RKO (cell line): ENCODE measurements around the gene PVALEF.

ENCODE experiments used
- DNase-seq: peaks from one replicate; pipeline ENCODE4 v3.0.0-alpha.2; 2016; ENCODE audit warnings: low spot score

Gene PVALEF

GRCh38 chr17:81183807-81184206 lies 18.5 kb downstream of the PVALEF start:
- no peak for DNase-seq

DNA sequence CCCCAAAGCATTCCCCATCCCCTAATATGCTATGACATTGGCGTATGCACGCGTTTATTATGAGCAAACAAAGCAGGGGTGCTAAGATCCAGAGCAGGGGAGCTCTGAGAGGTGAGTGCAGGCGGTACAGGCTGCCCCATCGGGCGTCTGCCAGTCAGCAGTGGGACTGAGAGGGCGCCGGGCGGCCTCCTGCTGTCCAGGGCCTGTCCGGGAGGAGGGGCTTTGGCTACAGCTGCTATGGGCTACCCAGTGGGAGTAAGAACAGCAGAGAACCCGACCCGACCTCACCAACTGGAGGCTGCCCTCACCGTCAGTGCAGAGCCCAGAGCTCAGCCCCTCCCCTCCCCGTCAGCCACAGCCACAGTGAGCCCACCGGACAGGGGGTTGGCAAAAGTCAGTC lies 19.2 kb downstream of the PVALEF start:
- DNase-seq: no peak

- DNase-seq: no peak
Observed at GRCh38 chr17:81186203-81186602, 20.9 kb downstream of the PVALEF start.

DNA sequence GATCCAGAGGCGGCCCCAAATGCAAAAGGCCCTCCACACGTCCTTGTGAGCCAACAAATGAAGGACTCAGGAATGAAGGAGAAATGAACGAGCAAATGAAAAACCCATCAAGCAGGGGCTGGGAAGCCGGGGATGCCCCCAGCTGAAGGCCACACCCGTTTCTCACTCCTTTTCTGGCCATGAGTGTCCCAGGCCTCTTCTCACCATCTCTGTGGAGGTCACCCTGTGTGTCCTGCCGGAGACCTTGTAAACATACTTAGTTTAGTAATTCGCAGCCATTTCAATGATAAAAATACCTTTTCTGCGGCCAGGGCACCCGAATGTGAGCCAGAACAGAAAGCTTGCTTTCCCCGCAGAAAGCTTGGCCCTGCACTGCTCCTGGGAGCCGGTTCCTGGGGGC lies 21.8 kb downstream of the PVALEF start:
- DNase-seq: no peak

DNA sequence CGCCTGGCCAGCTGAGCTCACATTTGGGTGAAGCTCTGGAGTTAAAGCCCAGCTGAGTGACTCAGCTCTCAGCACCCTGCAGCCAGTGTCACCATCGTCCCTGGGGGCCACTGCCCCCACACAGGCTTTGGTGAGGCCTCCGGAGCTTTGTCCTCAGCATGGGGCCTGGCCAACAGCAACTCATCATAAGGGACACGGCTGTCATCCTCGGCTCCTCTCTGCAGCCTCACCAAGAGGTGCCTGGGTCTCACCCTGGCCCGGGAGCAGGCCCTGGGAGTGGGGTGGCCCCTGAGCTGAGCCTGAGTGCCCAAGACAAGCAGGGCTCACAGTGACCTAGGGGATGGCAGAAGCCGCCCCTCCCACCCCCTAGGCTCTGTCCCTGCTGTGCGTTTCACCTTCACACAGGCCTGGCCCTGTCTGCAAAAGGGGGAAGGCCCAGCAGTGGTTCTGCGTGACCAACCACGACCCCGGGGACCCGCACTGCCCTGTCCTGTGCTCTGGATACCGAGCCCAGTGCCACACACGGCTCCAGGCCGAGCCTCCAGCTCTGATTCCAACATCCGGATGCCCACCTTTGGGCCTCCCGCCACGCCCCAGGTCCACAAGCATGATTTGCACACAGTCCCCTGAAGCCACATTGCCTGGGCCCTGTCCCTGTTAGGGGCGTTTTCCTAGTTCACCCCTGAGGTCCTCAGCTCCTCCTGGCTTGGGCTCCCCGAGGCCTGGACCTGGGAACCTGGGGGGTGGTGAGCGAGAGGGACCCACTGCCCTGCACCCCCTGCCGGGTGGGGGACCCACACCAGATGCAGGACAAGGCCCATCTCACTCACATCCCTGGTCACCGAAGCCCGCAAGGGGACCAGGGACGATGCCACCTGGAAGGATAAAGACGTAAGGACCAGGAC lies 22.5 kb downstream of the PVALEF start:
- DNase-seq: no peak

DNA sequence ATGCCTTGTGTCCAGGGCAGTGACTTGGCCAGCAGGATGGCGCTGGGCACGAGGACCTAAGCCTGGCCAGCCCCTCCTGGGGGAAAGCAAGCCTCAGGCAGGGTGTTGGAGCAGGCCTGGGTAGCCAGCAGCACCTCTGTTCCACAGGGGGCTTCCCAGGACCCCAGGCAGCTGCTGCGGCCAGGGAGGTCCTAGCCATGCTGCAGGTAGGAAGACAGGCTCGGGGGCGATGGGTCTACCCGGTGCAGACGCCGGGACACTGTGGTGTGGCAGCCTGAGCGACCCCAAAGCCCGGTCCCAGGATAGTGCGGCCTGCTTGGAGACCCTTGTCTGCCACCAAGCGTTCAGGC lies 23.2 kb downstream of the PVALEF start:
- no peak for DNase-seq

- no peak for DNase-seq
Observed at GRCh38 chr17:81189016-81189415, 23.7 kb downstream of the PVALEF start.

DNA sequence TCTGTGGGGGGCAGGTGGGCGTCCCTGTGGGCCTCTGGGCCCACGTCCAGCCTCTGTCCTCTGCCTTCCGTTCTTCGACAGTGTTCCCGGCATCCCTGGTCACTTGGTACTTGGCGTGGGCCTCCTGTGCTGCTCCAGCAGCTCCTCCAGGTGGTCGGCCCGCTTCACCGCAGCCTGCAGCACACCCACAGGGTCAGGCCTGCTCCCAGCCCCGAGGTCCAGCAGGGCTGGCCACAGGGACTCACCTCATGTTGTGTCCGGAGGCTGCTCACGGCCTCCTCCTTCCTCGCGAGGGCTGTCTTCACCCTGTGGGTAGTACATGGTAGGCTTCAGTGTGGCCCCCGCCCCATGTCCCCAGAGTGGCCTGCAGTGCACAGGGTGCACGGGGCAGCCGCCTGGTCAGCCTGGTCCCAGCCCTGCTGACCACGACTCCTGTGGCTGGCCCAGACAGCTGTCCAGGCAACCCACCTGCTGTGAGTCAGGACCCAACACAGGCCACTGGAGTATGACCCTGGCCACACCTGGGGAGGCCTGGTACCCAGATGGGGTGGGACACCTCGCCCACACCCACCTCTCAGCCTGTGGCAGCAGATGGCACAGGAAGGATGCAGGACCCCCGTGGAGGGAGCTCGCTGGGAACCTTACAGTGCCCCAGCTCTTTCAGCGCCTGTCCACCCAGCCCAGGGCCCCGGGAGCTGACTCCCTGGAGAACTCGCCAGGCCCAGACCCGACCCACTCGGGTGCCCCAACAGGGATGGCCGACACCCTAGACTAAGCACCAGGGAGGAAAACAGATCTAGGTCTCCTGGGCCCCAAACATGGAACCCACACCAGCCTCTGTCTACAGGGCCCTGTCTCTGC lies 24.6 kb downstream of the PVALEF start:
- DNase-seq: no peak

DNA sequence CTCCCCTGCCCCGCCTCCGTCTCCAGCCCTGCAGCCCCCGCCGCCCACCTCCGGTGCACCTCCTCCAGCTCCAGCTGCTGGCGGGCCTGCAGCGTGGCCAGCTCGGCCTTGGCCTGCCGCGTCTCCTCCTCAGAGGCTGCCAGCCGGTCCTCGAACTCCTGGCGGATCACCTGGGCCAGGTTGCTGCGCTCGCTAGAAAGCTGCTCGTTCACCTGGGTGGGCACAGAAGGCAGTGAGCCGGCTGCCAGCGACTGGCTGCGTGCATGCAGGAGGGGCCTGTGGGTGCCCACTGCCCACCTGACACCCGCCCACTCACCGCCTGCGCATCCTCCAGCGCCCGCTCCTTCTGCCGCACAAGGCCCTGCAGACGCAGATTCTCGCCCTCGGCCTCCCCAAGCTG lies 25.3 kb downstream of the PVALEF start:
- no peak for DNase-seq

DNA sequence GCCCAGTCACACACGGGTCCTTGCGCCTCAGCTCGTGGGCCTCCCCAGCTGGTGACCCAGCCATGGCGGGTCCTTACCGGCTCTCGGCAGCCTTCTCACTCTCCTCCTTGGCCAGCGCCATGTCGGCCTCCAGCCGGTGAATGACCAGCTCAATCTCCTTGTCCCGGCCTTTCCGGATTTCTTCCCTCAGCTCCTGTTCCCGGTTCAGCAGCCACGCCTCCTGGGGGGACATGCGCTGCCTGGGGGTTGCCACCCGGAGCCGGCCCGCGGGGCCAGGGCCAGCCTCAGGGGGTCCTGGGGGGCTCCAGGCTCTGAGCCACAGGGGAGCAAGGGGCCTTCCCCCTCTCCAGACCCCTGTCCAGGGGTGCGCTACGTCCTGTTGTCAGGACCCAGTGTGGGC lies 25.8 kb downstream of the PVALEF start:
- DNase-seq: no peak

- no peak for DNase-seq
Observed at GRCh38 chr17:81191646-81192045, 26.3 kb downstream of the PVALEF start.

DNA sequence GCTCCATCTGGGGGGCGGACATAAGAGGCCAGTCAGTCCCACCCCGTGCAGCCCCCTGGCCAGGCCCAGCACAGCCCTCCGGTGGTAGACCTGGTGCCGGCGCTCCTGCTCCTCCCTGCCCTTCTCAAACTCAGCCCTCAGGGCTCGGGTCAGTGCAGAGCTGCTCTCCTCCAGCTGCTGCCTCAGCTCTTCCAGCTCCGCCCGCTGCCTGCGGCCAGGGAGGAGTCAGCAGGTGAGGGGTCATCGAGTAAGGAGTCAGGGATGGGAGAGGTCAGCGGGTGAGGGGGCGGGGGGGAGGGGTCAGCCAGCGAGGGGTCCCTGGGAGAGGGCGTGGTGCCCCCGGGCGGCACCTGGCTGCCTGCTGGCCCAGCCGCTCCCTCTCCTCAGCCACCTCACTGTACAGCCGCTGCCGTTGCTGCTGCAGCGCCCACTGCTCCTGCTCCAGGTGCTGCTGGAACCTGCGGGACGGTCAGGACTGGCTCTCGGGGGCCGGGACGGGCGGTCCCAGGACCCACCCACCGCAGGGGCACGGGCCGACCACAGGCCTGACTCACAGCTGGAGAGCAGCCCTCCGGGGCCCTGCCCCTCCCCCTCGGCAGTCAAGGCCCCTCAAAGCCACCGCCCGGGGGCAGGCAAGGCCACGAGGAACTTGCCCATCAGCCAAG lies 27.2 kb downstream of the PVALEF start:
- no peak for DNase-seq

DNA sequence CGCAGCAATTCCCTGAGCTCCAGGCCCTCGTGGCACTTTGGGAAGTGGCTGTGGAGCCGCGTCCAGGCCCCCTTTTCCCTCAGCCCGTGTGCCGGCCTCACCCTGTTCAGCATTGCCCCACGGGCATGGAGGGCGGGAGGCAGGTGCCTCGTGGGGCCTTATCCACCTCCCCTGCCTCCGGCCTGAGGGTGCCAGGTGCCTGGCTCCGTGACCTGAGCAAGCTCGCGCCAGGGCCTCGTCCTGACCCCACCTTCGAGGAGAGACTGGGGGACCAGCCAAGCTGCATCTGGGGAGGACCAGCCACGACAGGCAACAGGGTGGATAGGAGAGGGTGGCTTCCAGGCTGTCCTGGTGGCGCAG lies 27.7 kb downstream of the PVALEF start:
- no peak for DNase-seq

GRCh38 chr17:81193470-81194224 lies 28.3 kb downstream of the PVALEF start:
- DNase-seq: no peak

GRCh38 chr17:81194225-81194760 lies 29.0 kb downstream of the PVALEF start:
- no peak for DNase-seq

GRCh38 chr17:81194941-81195901 lies 29.9 kb downstream of the PVALEF start:
- DNase-seq: no peak

- DNase-seq: no peak
Observed at GRCh38 chr17:81195941-81196495, 30.7 kb downstream of the PVALEF start.

GRCh38 chr17:81196505-81197408 lies 31.4 kb downstream of the PVALEF start:
- DNase-seq: no peak

- no peak for DNase-seq
Observed at GRCh38 chr17:81197409-81197795, 32.1 kb downstream of the PVALEF start.
